ENCODE data around the gene TMIGD1.
A peak's percentile ranks its signal among the peaks of the same experiment; 100 is the strongest.
"Not testable (repeated sequence)": the region's sequence is repeated elsewhere in the genome, so short reads cannot be mapped to it uniquely, and the experiment has no call there.

Gene TMIGD1

GRCh38 chr17:30357476-30357875 lies 23.6 kb upstream of the TMIGD1 start:
- Histone ChIP-seq H3K36me3 (ENCODE audit: control insufficient read depth, insufficient read depth, low read length, severe bottlenecking) (no peaks in the 10 kb centered on the region), H3K27me3 (replicated peaks; ENCODE audit: control insufficient read depth, insufficient read depth, low read length) (no peaks in the 10 kb centered on the region), H3K9me3 (ENCODE audit: control insufficient read depth, low read length) (peaks cover 5% of the 10 kb centered on the region)

GRCh38 chr17:30354701-30355100 lies 20.8 kb upstream of the TMIGD1 start:
- Histone ChIP-seq H3K9me3 (ENCODE audit: control insufficient read depth, low read length) (no peaks in the 10 kb centered on the region), H3K36me3 (ENCODE audit: control insufficient read depth, insufficient read depth, low read length, severe bottlenecking) (no peaks in the 10 kb centered on the region), H3K4me1 (ENCODE audit: control insufficient read depth, insufficient read depth, low read length) (no peaks in the 10 kb centered on the region), H3K9ac (ENCODE audit: low read length) (no peak overlapping the region), H3K4me3 (ENCODE audit: low read length) (no peak overlapping the region), H3K27me3 (replicated peaks; ENCODE audit: control insufficient read depth, insufficient read depth, low read length) (no peaks in the 10 kb centered on the region)
- no peak for DNase-seq (ENCODE audit: low read depth)

More at GRCh38 chr17:30357476-30357875, 23.6 kb upstream of the TMIGD1 start:
- H3K4me3 ChIP-seq (ENCODE audit: low read length), result no peak overlapping the region
- DNase-seq (ENCODE audit: low read depth), result no peak
- H3K9ac ChIP-seq (ENCODE audit: low read length), result no peak overlapping the region
- no peaks in the 10 kb centered on the region for H3K4me1 ChIP-seq (ENCODE audit: control insufficient read depth, insufficient read depth, low read length)

- DNase-seq (ENCODE audit: low read depth), result no peak
- Histone ChIP-seq H3K27me3 (replicated peaks; ENCODE audit: control insufficient read depth, insufficient read depth, low read length) (no peaks in the 10 kb centered on the region), H3K9me3 (ENCODE audit: control insufficient read depth, low read length) (no peaks in the 10 kb centered on the region), H3K36me3 (ENCODE audit: control insufficient read depth, insufficient read depth, low read length, severe bottlenecking) (no peaks in the 10 kb centered on the region), H3K9ac (ENCODE audit: low read length) (no peak overlapping the region), H3K4me1 (ENCODE audit: control insufficient read depth, insufficient read depth, low read length) (no peaks in the 10 kb centered on the region), H3K4me3 (ENCODE audit: low read length) (no peak overlapping the region)
Measured at GRCh38 chr17:30352240-30352814, 18.5 kb upstream of the TMIGD1 start.

- H3K4me3 ChIP-seq (ENCODE audit: low read length), result no peak overlapping the region
- H3K27me3 ChIP-seq (replicated peaks; ENCODE audit: control insufficient read depth, insufficient read depth, low read length), result no peaks in the 10 kb centered on the region
- H3K36me3 ChIP-seq (ENCODE audit: control insufficient read depth, insufficient read depth, low read length, severe bottlenecking), result no peaks in the 10 kb centered on the region
- H3K9ac ChIP-seq (ENCODE audit: low read length), result no peak overlapping the region
- DNase-seq (ENCODE audit: low read depth), result no peak
- no peaks in the 10 kb centered on the region for H3K4me1 ChIP-seq (ENCODE audit: control insufficient read depth, insufficient read depth, low read length)
- H3K9me3 ChIP-seq (ENCODE audit: control insufficient read depth, low read length), result no peaks in the 10 kb centered on the region
Measured at GRCh38 chr17:30351735-30352134, 17.9 kb upstream of the TMIGD1 start.

- not testable (repeated sequence) for H3K9me3 ChIP-seq (ENCODE audit: control insufficient read depth, low read length); H3K4me3 ChIP-seq (ENCODE audit: low read length); DNase-seq (ENCODE audit: low read depth); H3K9ac ChIP-seq (ENCODE audit: low read length); H3K4me1 ChIP-seq (ENCODE audit: control insufficient read depth, insufficient read depth, low read length); H3K27me3 ChIP-seq (replicated peaks; ENCODE audit: control insufficient read depth, insufficient read depth, low read length); H3K36me3 ChIP-seq (ENCODE audit: control insufficient read depth, insufficient read depth, low read length, severe bottlenecking)
Measured at GRCh38 chr17:30351263-30351662, 17.4 kb upstream of the TMIGD1 start.

GRCh38 chr17:30349252-30349651 lies 15.4 kb upstream of the TMIGD1 start:
- peaks cover 25% of the 10 kb centered on the region for H3K4me1 ChIP-seq (ENCODE audit: control insufficient read depth, insufficient read depth, low read length)
- no peaks in the 10 kb centered on the region for H3K9me3 ChIP-seq (ENCODE audit: control insufficient read depth, low read length)
- H3K27me3 ChIP-seq (replicated peaks; ENCODE audit: control insufficient read depth, insufficient read depth, low read length), result no peaks in the 10 kb centered on the region
- H3K4me3 ChIP-seq (ENCODE audit: low read length), result no peak overlapping the region
- no peak overlapping the region for H3K9ac ChIP-seq (ENCODE audit: low read length)
- H3K36me3 ChIP-seq (ENCODE audit: control insufficient read depth, insufficient read depth, low read length, severe bottlenecking), result no peaks in the 10 kb centered on the region
- DNase-seq (ENCODE audit: low read depth), result no peak

GRCh38 chr17:30347488-30347887 lies 13.6 kb upstream of the TMIGD1 start:
- no peaks in the 10 kb centered on the region for H3K27me3 ChIP-seq (replicated peaks; ENCODE audit: control insufficient read depth, insufficient read depth, low read length)
- no peaks in the 10 kb centered on the region for H3K9me3 ChIP-seq (ENCODE audit: control insufficient read depth, low read length)
- no peaks in the 10 kb centered on the region for H3K36me3 ChIP-seq (ENCODE audit: control insufficient read depth, insufficient read depth, low read length, severe bottlenecking)
- peaks cover 31% of the 10 kb centered on the region for H3K4me1 ChIP-seq (ENCODE audit: control insufficient read depth, insufficient read depth, low read length)
- no peak overlapping the region for H3K4me3 ChIP-seq (ENCODE audit: low read length)
- no peak overlapping the region for H3K9ac ChIP-seq (ENCODE audit: low read length)
- no peak for DNase-seq (ENCODE audit: low read depth)

GRCh38 chr17:30346221-30346795 lies 12.5 kb upstream of the TMIGD1 start:
- Histone ChIP-seq H3K27me3 (replicated peaks; ENCODE audit: control insufficient read depth, insufficient read depth, low read length) (no peaks in the 10 kb centered on the region), H3K4me3 (ENCODE audit: low read length) (no peak overlapping the region), H3K9me3 (ENCODE audit: control insufficient read depth, low read length) (no peaks in the 10 kb centered on the region), H3K4me1 (ENCODE audit: control insufficient read depth, insufficient read depth, low read length) (peaks cover 31% of the 10 kb centered on the region), H3K36me3 (ENCODE audit: control insufficient read depth, insufficient read depth, low read length, severe bottlenecking) (no peaks in the 10 kb centered on the region), H3K9ac (ENCODE audit: low read length) (no peak overlapping the region)
- no peak for DNase-seq (ENCODE audit: low read depth)

GRCh38 chr17:30345527-30346075 lies 11.7 kb upstream of the TMIGD1 start:
- Histone ChIP-seq H3K36me3 (ENCODE audit: control insufficient read depth, insufficient read depth, low read length, severe bottlenecking) (no peaks in the 10 kb centered on the region), H3K4me3 (ENCODE audit: low read length) (no peak overlapping the region), H3K4me1 (ENCODE audit: control insufficient read depth, insufficient read depth, low read length) (peaks cover 34% of the 10 kb centered on the region), H3K27me3 (replicated peaks; ENCODE audit: control insufficient read depth, insufficient read depth, low read length) (no peaks in the 10 kb centered on the region), H3K9me3 (ENCODE audit: control insufficient read depth, low read length) (no peaks in the 10 kb centered on the region), H3K9ac (ENCODE audit: low read length) (no peak overlapping the region)
- DNase-seq (ENCODE audit: low read depth), result no peak

GRCh38 chr17:30345089-30345433 lies 11.2 kb upstream of the TMIGD1 start:
- Histone ChIP-seq H3K4me1 (ENCODE audit: control insufficient read depth, insufficient read depth, low read length) (peaks cover 39% of the 10 kb centered on the region), H3K27me3 (replicated peaks; ENCODE audit: control insufficient read depth, insufficient read depth, low read length) (no peaks in the 10 kb centered on the region), H3K36me3 (ENCODE audit: control insufficient read depth, insufficient read depth, low read length, severe bottlenecking) (no peaks in the 10 kb centered on the region), H3K9ac (ENCODE audit: low read length) (no peak overlapping the region), H3K4me3 (ENCODE audit: low read length) (no peak overlapping the region), H3K9me3 (ENCODE audit: control insufficient read depth, low read length) (no peaks in the 10 kb centered on the region)
- no peak for DNase-seq (ENCODE audit: low read depth)

GRCh38 chr17:30344283-30345088 lies 10.6 kb upstream of the TMIGD1 start:
- H3K27me3 ChIP-seq (replicated peaks; ENCODE audit: control insufficient read depth, insufficient read depth, low read length), result no peaks in the 10 kb centered on the region
- H3K4me1 ChIP-seq (ENCODE audit: control insufficient read depth, insufficient read depth, low read length), result peaks cover 42% of the 10 kb centered on the region
- DNase-seq (ENCODE audit: low read depth), result peak; percentile 48
- H3K9ac ChIP-seq (ENCODE audit: low read length), result no peak overlapping the region
- H3K36me3 ChIP-seq (ENCODE audit: control insufficient read depth, insufficient read depth, low read length, severe bottlenecking), result no peaks in the 10 kb centered on the region
- no peak overlapping the region for H3K4me3 ChIP-seq (ENCODE audit: low read length)
- H3K9me3 ChIP-seq (ENCODE audit: control insufficient read depth, low read length), result no peaks in the 10 kb centered on the region
